GM13977 (cell line): Measurements from ENCODE around the gene MRPL3.

Experiments used
- DNase-seq: peaks from one replicate; pipeline ENCODE4 v3.0.0; 2012; ENCODE audit warnings: low spot score
- in situ Hi-C: fragments of 300-500 bp; cut with MboI; formaldehyde crosslinking; loops from one replicate; pipeline ENCODE4 v1.12.0; 2022; ENCODE audit warnings: low sequenced_read_pairs, low pct_unique_long_range_greater_than_20kb, mixed read lengths, inconsistent platforms; ENCODE audit not compliant: unreplicated experiment
- TF ChIP-seq, protein P1 (sequence below): IDR thresholded peaks from 2 replicates; pipeline ENCODE4 v1.5.1; 2012; ENCODE audit warnings: mild to moderate bottlenecking, control low read depth; ENCODE audit not compliant: insufficient read depth; ENCODE audit errors: extremely low read depth, missing control alignments

The MRPL3 gene

DNA sequence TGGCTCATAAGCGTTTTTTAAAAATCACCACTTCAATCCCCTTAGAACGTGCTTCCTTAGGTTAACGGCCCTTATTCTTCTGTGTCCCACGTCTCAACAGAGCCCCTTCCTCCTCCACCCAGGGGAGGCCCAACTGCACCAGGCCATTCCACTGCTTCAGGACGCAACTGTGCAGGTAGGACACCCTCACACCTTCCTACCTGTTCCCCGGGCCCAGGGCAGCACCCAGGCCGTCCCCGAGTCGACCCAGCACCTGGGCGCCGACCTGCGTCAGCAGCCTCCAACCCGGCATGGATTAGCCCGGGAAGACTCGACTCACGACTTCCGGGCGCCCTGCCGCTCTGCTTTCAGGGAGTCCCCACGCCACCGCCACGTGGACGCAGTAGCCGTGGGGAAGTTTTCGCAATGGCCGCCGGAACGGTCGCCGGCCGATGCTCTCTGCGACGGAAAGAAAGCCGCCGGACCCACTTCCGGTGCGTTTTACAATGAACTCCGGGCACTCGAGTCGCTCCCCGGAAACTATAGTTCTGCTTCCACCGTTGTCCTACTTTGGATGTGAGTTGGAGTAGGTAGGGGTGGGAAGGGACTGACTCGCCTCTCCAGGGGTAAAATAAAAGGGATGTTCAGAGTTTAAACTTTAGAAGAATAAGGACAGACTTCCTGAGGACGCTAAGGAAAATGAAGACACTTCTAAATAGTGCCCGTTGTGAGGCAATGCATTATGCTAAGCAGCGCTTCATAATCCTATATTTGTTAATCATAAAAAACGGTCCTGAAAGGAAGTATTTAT is at the start of gene MRPL3:
MRPL3 (minus strand) TSS at position 442 of the 790 bp plus-strand sequence; CDS start at position 292, 150 bp downstream.
- DNase-seq = peak; percentile 80
- TF ChIP-seq, protein P1, sequence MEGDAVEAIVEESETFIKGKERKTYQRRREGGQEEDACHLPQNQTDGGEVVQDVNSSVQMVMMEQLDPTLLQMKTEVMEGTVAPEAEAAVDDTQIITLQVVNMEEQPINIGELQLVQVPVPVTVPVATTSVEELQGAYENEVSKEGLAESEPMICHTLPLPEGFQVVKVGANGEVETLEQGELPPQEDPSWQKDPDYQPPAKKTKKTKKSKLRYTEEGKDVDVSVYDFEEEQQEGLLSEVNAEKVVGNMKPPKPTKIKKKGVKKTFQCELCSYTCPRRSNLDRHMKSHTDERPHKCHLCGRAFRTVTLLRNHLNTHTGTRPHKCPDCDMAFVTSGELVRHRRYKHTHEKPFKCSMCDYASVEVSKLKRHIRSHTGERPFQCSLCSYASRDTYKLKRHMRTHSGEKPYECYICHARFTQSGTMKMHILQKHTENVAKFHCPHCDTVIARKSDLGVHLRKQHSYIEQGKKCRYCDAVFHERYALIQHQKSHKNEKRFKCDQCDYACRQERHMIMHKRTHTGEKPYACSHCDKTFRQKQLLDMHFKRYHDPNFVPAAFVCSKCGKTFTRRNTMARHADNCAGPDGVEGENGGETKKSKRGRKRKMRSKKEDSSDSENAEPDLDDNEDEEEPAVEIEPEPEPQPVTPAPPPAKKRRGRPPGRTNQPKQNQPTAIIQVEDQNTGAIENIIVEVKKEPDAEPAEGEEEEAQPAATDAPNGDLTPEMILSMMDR = no peak
- in situ Hi-C loops = no loop called here

DNA sequence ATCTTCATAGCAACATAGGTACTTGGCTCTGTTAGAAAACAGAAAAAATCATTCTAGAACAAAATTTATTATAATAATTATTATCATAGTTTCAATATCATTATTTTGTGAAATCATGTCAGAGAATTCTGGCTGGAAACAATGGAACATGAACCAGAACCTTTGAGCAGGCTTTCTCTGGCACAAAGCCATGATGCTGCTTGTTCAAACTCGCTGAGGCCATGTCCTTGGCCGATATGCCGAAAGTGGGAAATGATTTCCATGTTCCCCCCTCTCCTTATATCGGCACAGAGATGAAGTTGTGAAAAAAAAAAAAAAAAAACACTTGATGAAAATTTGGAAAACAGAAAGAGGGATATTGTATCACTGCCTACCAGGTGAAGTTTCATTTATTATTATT is 49.0 kb upstream of the MRPL3 start:
- in situ Hi-C loops = no loop called here
- no peak for DNase-seq
- TF ChIP-seq, protein P1 = no peak

DNA sequence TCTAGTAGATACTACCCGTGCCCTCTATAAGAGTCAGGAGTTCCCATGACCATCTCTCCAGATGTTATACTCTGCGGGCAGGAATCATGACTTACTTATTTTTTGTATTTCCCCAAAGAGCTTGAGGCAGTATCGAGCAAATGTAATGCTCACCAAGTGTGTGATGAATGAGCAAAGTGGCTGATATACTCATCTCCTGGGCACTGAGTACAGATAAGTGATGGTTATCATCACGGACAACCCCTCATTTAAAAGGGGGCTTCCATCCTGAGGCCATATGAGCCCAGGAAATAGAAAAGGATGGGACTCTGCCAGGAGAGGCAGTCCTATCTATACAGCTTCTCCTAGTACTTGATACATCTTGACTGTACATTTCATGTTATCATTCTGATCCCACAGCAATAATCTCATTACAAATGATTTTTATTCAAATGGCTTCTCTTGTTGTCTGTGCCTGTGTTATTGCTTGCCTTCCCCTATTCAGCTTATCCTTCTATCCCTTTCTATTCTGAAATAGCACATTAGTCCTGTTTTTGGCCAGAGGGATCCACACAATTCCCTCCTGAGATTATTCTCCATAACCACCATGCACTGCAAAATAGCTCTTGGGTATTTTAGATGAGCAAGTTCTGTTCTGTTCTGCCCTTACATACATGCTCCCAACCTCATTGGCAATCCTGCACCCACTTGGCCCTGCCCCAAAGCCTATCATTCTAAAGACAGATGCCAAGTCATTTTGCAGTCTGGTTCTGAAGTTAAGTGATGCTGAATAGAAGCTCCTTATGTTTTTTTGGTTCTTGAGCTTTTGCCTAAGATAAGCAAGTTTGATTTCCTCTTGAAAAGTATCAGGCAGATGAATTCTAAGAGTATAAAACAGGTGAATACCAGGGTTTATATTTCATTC is 48.0 kb upstream of the MRPL3 start:
- DNase-seq = no peak
- in situ Hi-C loops = no loop called here
- TF ChIP-seq, protein P1 = no peak

DNA sequence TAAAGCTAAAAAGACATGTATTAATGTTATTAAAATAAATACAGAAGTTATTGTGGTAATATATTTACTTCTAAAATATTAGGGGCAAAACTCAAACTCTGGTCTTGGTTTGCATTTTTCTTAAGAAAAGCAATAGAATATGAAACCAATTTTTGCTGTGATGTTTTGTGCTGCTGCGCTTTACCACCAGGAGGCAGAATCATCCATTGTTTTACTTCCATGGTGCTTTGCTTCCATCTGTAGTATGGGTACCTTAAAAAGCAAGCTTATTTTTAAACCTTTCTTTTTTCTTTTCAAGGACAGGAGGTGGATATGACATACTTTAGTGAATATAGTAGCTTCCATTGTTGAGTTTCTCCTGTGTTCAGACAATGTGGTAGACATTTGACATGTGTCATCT is 46.6 kb upstream of the MRPL3 start:
- TF ChIP-seq, protein P1 = peak; percentile 72
- DNase-seq = no peak
- in situ Hi-C loops = loop anchor here (25.0 kb wide), 2 partner anchors 488 to 512 kb away; partner anchors contain the start of genes ASTE1, CPNE4 and NEK11

DNA sequence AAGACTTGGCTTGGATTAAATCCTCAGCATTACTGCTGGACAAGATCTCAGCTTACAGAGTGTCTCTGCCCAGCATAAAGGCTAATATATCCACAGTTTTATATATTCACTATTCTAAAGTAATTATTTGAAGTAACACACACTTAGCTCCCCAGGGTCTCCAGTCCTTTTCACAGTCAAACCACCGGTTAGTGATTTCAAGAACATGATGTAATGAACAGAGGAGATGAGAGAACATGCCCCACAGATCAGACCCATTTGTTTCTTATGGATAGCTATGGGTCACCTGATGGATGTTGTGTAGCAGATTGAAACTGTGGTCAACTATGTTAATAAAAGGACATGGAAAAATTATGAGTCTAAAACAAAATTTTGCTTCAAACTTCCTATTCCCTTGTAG is 44.8 kb upstream of the MRPL3 start:
- no peak for DNase-seq
- in situ Hi-C loops = loop anchor here (25.0 kb wide), 2 partner anchors 490 to 510 kb away; partner anchors contain the start of genes ASTE1, CPNE4 and NEK11
- TF ChIP-seq, protein P1 = no peak

DNA sequence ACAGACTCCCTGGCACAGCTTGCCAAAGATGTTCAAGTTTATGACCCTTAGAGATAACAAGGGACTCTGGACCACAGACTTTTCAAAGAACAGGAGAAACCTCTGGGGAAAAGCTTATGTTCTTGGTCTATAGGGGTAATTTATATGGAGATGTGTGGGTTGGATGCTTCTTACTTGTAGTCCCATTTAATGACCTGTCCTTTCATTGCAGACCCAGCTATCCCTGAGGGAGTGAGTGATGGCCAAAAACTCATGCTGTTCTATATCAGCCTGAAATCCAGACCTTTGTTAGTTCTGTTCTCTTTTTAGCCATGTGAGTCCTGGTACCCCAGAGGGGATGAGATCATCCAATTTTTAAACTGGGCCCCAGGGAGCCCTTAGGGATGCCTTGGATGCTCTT is 43.7 kb upstream of the MRPL3 start:
- in situ Hi-C loops = loop anchor here (25.0 kb wide), 2 partner anchors 491 to 509 kb away; partner anchors contain the start of genes ASTE1, CPNE4 and NEK11
- TF ChIP-seq, protein P1 = no peak
- no peak for DNase-seq
